ENCODE measurements around the gene TRIM59. TPM values are rescaled to one million over a fixed set of nuclear protein-coding genes. Genes with fewer than 3 reads are reported as not detected.

The TRIM59 gene
- total and polyA plus RNA-seq, 2 of the 4 experiments (the other 2 are of a cell fraction): 8.0 to 65.4 TPM

GRCh38 chr3:160464321-160464720 lies 14.7 kb upstream of the TRIM59 start:
- H2AK9ac ChIP-seq (replicated peaks; ENCODE audit: low read depth, low read length, poor library complexity): no peak overlapping the region
- intact Hi-C loops (cut with micrococcal nuclease): no loop called here
- H2BK15ac ChIP-seq (ENCODE audit: low read depth, low read length): no peak overlapping the region
- POLR2A ChIA-PET (ENCODE audit: unreplicated experiment): no interaction called here
- no peak overlapping the region for H2BK120ac ChIP-seq (ENCODE audit: low read depth, low read length)
- no peak overlapping the region for H3K18ac ChIP-seq (ENCODE audit: low read depth, low read length)
- H3K27ac ChIP-seq (ENCODE audit: insufficient read depth, low read length): no peak overlapping the region
- no peak overlapping the region for H3K4me2 ChIP-seq (ENCODE audit: low read depth, low read length)
- H3K79me1 ChIP-seq (ENCODE audit: low read depth in 1 of 2, low read length in 2 of 2): no peaks in the 10 kb centered on the region
- no CpG with 5 or more reads among the region's 2 CpGs for WGBS, 2 experiments (ENCODE audit: extremely low coverage in 2 of 2, insufficient read length in 1 of 2)
- no peaks in the 10 kb centered on the region for H3K36me3 ChIP-seq (ENCODE audit: control insufficient read depth, insufficient read depth, low read length)
- no peaks in the 10 kb centered on the region; the same call in 1 of the 2 replicates for H3K9me1 ChIP-seq (ENCODE audit: insufficient read depth, low read length)
- BruUV-seq (replicated peaks): no TSS peak
- TF ChIP-seq BHLHE40 (IDR thresholded peaks at IDR 0.05; ENCODE audit: low read depth, low read length) (no peak), SMC3 (IDR thresholded peaks at IDR 0.05; ENCODE audit: low read depth, low read length) (no peak), MAZ (IDR thresholded peaks at IDR 0.05; ENCODE audit: borderline replicate concordance, low read depth, low read length) (no peak), CHD1 (IDR thresholded peaks at IDR 0.05; ENCODE audit: low read depth, low read length) (no peak)
- no peak overlapping the region for H3K56ac ChIP-seq (ENCODE audit: extremely low read depth, insufficient read depth, low read length)
- ATAC-seq (ENCODE audit: low read depth) (no peak), DNase-seq (no peak)
- no peak overlapping the region for H2AK5ac ChIP-seq (ENCODE audit: low read depth, low read length)
- H3K4ac ChIP-seq (ENCODE audit: low read depth, low read length): no peak overlapping the region
- H3K27me3 ChIP-seq (ENCODE audit: control insufficient read depth, insufficient read depth, low read length): no peaks in the 10 kb centered on the region
- no peak overlapping the region for H2BK5ac ChIP-seq (ENCODE audit: low read depth, low read length, poor library complexity, severe bottlenecking)
- H4K5ac ChIP-seq (ENCODE audit: low read depth, low read length): no peak overlapping the region
- H2BK20ac ChIP-seq (ENCODE audit: low read depth, low read length): no peak overlapping the region
- no peak overlapping the region for H3K14ac ChIP-seq (replicated peaks; ENCODE audit: low read depth, low read length)
- H4K91ac ChIP-seq (ENCODE audit: insufficient read depth, low read depth, low read length): no peak overlapping the region
- no peak overlapping the region for H2AFZ ChIP-seq (replicated peaks; ENCODE audit: low read length, poor library complexity)
- no peak overlapping the region for H3K9ac ChIP-seq (ENCODE audit: low read depth, low read length)
- H3K4me1 ChIP-seq (ENCODE audit: control insufficient read depth, insufficient read depth, low read length): no peaks in the 10 kb centered on the region
- CTCF ChIA-PET: no interaction called here
- H3K4me3 ChIP-seq (ENCODE audit: insufficient read depth, low read depth, low read length): no peak overlapping the region
- no peaks in the 10 kb centered on the region for H3K9me3 ChIP-seq (ENCODE audit: control insufficient read depth, insufficient read depth, low read length)
- H4K20me1 ChIP-seq (ENCODE audit: insufficient read depth, low read length): no peaks in the 10 kb centered on the region
- in situ Hi-C loops (cut with MboI; ENCODE audit: low sequenced_read_pairs): no loop called here
- no peak overlapping the region for H3K23ac ChIP-seq (ENCODE audit: low read depth, low read length)
- dilution Hi-C loops (cut with HindIII; ENCODE audit: low sequenced_read_pairs, unreplicated experiment): no loop called here
- no peak overlapping the region for H4K8ac ChIP-seq (ENCODE audit: low read depth in 2 of 2, low read length in 2 of 2)
